ENCODE data around the gene NPHS2. TPM values are rescaled to one million over a fixed set of nuclear protein-coding genes. Genes with fewer than 3 reads are reported as not detected.

The NPHS2 gene
- not detected in 2 replicates for total RNA-seq

DNA sequence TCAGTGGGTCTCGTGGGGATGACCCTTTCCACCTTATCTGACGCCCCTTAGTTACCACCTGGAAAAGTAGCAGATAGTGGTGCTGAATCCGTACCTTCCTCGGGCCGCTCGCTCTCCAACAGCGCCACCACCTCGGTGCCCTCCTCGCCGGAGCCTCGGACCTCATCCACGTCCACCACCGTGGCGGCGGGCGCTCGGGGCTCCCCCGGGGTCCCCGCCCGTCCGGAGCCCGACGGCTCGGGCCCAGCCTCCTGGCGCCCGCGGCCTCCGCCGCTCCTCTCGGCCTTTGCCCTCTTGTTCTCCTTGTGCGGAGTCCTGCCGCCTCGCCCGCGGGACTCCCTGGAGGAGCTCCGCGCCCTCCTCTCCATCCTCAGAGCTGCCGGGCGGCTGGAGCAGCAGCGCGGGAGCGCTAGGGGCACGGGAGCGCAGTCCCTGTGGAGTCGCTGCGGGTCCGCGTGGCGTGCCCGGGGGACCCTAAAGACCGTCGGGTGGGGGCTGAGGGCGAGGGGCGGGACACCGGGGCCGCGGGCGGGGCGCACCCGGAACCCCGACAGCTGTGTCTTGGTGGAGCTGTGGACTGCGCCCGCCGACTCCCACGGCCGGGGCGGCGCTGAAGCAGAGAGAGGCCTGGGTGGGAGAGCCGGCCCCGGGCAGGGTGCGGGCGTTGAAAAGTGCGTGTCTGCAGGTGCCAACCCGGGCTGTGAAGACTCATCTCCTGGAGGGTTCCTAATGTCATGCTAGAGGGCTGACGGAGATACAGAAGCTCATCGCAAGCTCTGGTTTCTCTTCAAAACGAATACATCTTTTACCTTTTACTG lies at the start of gene NPHS2:
Gene NPHS2, minus strand, starts transcription at position 452 of the 818 bp plus-strand sequence. Its CDS starts 84 bp downstream, at position 368.

DNA sequence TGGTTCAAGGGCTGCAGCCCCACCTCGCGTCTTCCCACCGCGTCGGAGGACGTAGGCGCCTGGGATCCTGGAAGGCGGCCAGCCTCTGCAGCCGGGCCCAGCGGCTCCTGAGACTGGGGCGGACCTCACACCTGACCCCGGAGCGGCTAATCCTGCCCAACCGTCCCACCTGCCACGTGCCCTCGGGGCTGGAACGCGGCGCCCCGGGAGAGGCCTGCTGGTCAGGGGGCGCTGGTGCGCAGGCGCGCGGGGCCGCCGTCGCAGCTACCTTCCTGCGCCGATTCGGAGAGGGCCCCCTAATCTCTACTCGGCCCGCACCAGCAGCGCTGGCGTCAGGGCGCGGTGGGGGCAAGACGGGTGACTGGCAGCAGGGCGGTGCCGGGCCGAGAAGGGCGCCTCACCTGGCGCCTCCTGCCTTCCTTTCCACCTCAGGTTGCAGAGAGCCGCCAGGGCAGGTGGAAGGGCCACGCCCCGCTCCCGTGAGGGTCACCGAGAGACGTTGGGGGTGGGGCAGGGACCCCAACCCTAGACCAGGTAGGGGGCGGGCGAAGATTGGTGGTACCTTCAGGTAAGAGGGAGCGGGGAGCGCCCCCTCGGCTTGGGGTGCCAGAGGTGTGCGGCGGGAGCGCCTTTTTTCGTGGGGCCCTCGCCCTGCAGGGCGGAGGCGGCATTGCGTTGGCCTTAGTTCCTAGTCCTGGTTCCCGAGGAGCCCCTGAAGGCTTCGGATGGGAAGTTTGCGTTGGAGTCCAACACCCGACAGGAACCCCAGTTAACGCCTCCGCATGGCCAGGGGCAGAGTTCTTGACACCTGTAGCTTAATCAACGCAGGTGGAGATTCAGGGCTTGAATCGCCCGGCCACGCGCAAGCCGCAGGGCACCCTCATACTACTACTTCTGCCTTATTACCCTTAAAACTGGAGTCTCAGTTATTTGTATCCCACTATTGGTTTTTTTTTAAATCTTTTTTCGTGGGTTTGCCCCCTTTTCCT lies 16.1 kb upstream of the NPHS2 start, which contains the start of gene TDRD5:
Gene TDRD5, plus strand, starts transcription at position 241 of the 989 bp plus-strand sequence. CDS start 784 bp downstream, outside the sequence.

Other genes starting within 250 kb of the NPHS2 start
- 0.05 and 0.30 TPM in 2 replicates for gene AXDND1, start 210.0 kb downstream of the NPHS2 start, total RNA-seq
- not detected in 2 replicates for gene TDRD5, start 15.9 kb upstream of the NPHS2 start, total RNA-seq
- 0.05 TPM in 1 of 2 replicates, not detected in the other for gene FAM163A, start 167.3 kb upstream of the NPHS2 start, total RNA-seq

All from smooth muscle cell of the umbilical artery (primary cell).